Fibroblast of villous mesenchyme (primary cell): ENCODE data around the gene AVPI1. TPM values are rescaled to one million over a fixed set of nuclear protein-coding genes. Genes with fewer than 3 reads are reported as not detected.
A peak's percentile ranks its signal among the peaks of the same experiment; 100 is the strongest.

Experiments
- DNase-seq: peaks from one replicate; pipeline ENCODE4 v3.0.0-alpha.2; 2010; ENCODE audit warnings: low read depth
- H3K4me3 ChIP-seq: 2 replicates; pipeline ENCODE4 v1.5.1; 2011; ENCODE audit warnings: low read depth, mild to moderate bottlenecking, low read length
- total RNA-seq: library from RNA; depleted of rRNA; stranded (reverse); fragments of >200 nt; gene quantifications from 2 replicates; pipeline ENCODE4 v1.2.3, GENCODE V29; 2012
- TF ChIP-seq, protein P1 (sequence below): IDR thresholded peaks from 2 replicates; pipeline ENCODE4 v1.5.1; 2012; ENCODE audit warnings: low read depth, mild to moderate bottlenecking, low read length; ENCODE audit not compliant: insufficient read depth

AVPI1 gene
- total RNA-seq, 1 donor = 12.5 TPM

- no peak overlapping the region for H3K4me3 ChIP-seq
- TF ChIP-seq, protein P1, sequence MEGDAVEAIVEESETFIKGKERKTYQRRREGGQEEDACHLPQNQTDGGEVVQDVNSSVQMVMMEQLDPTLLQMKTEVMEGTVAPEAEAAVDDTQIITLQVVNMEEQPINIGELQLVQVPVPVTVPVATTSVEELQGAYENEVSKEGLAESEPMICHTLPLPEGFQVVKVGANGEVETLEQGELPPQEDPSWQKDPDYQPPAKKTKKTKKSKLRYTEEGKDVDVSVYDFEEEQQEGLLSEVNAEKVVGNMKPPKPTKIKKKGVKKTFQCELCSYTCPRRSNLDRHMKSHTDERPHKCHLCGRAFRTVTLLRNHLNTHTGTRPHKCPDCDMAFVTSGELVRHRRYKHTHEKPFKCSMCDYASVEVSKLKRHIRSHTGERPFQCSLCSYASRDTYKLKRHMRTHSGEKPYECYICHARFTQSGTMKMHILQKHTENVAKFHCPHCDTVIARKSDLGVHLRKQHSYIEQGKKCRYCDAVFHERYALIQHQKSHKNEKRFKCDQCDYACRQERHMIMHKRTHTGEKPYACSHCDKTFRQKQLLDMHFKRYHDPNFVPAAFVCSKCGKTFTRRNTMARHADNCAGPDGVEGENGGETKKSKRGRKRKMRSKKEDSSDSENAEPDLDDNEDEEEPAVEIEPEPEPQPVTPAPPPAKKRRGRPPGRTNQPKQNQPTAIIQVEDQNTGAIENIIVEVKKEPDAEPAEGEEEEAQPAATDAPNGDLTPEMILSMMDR = no peak
- DNase-seq = peak; percentile 53
Observed at GRCh38 chr10:97718659-97719142, 31.7 kb upstream of the AVPI1 start.

DNA sequence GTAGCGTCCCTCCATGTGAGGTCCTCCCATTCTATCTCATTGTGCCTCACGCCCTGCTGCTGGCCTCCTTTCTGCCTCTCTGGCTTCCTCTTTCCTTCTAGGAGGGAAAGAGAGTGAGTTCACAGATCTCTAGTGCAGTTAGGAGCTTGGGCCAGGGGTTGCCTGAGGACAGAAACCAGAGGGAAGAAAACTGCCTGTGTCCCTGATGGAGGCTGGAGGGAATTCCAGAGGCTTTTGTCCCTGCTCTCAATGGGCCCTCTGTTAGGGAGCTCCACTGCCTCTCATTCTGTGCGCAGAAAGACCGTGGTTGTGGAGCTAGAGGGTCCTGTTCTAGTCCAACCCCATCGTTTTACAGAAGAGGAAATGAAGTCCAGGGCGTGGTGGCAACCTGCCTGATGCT lies 31.1 kb upstream of the AVPI1 start:
- TF ChIP-seq, protein P1 = no peak
- no peak for DNase-seq
- no peak overlapping the region for H3K4me3 ChIP-seq

- no peak overlapping the region for H3K4me3 ChIP-seq
- TF ChIP-seq, protein P1 = no peak
- no peak for DNase-seq
Observed at GRCh38 chr10:97717627-97718026, 30.6 kb upstream of the AVPI1 start.

GRCh38 chr10:97715259-97715874 lies 28.3 kb upstream of the AVPI1 start:
- TF ChIP-seq, protein P1 = no peak
- no peak for DNase-seq
- peak overlapping the region; percentile 81 for H3K4me3 ChIP-seq

GRCh38 chr10:97714401-97715258 lies 27.6 kb upstream of the AVPI1 start:
- peak overlapping the region; percentile 81 for H3K4me3 ChIP-seq
- TF ChIP-seq, protein P1 = no peak
- DNase-seq = peak; percentile 82

DNA sequence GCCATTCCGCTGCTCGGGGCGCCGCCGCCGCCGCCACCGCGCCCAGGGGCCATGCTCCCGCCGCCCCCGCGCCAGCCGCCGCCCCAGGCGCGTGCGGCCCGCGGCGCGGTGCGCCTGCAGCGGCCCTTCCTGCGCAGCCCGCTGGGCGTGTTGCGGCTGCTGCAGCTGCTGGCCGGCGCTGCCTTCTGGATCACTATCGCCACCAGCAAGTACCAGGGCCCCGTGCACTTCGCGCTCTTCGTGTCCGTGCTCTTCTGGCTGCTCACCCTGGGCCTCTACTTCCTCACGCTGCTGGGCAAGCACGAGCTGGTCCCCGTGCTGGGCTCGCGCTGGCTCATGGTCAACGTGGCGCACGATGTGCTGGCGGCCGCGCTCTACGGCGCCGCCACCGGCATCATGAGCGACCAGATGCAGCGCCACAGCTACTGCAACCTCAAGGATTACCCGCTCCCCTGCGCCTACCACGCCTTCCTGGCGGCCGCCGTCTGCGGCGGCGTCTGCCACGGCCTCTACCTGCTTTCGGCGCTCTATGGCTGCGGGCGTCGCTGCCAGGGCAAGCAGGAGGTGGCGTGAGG lies 26.9 kb upstream of the AVPI1 start:
- peak; percentile 82 for DNase-seq
- TF ChIP-seq, protein P1 = peak; percentile 14
- H3K4me3 ChIP-seq = peak overlapping the region; percentile 81
